ENCODE results near the gene TULP1.
A peak's percentile ranks its signal among the peaks of the same experiment; 100 is the strongest.

TULP1 gene

DNA sequence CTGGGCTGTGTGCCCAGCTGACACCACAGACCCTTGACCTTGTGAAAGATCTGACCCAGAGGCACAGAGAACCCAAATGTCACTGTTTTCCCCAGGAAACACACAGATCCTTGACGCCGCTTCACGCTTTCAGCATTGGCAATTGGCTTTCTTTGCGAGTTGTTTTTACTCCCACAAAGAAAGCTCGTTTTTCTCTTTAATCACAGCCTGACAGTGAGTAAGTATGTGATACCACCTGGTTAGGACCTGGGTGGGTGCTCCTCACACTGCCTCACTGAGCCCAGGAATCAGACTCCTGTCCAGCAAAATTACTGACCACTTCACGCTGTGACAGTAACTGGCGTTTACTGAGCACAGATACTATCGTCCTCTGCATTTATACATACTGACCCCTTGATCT lies 31.5 kb downstream of the TULP1 start:
- DNase-seq, result no peak

DNA sequence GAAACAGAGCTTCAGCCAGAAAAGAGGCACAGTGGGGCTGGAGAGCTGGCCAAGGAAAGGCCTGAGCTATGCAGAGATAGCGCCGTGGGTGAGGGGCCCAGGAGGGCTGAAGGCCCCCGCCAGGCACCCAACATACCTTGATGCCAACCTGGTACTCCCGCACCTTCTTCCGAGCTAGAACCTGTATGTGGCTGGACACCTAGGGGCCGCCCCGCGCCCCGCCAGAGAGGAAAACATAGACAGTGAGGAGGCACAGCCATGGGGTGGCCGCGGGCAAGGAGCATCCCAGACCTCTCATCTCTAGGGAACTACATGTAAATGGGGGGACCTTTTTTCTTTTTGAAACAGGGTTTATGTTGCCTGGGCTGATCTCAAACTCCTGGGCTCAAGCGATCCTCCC lies 32.5 kb downstream of the TULP1 start:
- no peak for DNase-seq

DNA sequence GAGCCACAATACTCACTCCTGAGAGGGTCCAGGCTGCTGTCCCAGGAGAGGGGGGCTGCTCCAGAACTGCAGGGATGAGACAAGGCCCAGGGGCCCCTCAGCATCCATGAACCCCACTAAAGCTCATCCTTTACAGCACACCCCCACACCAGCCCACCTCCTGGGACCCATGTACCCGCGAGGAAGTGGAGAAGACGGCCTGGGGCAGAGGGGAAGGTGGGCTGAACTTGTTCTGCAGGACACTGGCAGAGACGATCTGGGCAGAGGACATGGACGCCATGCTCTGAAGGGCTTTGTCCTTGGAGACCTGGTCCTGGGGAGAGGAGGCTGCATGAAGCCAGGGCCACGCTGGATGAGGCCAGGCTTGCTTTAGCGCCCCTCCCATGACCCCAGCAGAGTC lies 34.4 kb downstream of the TULP1 start:
- DNase-seq, result no peak

DNA sequence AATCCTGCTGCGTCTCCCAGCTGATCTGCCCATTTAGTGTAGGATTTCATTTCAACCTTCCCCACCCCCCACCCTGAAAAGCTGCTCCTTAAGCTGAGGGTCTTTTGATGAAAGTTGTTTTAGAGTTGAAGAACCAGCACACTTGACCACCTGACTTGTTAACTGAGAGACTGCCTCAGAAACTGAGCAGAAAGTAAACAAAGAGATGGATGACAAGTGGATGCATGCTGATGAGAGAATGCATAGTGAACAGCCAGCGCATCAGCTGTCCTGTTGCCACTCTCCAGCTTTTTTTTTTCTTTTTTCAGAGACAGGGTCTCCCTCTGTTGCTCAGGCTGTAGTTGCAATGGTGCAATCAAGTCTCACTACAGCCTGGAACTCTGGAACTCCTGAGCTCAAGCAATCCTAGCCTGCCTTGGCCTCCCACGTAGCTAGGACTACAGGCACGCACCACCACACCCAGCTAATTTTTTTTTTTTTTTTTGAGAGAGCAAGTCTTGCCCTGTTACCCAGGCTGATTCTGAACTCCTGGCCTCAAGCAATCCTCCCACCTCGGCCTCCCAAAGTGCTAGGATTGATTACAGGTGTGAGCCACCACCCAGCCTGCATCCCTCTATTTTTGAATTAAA lies 35.0 kb downstream of the TULP1 start:
- DNase-seq, result no peak

DNA sequence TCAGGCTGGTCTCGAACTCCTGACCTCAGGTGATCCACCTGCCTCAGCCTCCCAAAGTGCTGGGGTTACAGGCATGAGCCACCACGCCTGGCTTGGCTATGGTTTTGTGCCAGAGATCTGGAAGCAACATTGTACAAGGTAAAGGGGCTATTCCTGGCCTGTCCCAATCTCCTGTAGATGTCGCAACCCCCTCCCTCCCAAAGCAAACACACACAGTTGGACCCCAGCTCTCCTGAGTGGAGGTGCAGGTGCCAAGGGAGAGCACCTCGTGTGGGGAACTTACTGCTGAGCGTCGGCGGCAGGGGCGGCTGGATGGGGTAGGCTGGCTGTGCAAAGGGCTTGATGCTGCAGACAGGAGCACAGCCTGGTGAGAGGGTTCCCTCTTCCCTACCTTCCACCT lies 35.7 kb downstream of the TULP1 start:
- DNase-seq, result no peak

DNA sequence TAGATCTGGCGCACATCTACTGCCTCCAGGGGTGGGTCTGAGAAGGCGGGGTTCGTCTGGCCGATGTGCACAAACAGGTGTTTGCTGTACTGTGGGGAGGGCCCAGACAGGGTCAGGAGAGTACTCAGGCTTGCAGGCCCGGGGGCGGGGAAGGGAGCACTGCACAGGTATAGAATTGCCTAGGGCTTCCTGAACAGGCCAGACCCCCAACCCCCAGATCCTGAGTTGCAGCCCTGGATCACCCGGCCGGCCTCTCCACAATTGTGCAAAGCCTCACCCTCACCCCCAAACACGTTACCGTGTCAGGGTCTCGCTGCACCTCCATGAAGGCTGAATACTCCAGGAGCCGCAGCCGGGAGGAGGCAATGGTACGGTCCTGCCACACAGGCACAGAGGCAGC lies 36.7 kb downstream of the TULP1 start:
- DNase-seq, result no peak

DNA sequence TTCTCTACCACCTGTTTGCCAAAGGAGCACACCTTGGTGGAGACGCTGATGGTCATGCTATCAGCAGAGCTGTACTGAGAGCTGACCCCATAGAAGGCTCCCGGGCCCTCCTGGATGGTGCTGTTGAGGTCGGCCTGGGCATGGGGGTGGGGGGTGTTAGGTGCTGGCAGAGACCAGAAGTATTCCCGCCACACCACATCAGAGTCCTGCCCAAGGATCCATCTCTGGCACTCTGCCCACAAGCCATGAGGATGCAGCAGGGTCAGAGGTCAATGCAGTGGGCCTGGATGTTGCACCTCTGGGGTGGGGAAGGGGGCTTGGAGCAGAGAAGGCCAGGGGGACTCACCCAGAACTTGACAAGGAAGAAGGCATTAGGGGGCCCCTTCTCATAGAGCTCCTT lies 37.1 kb downstream of the TULP1 start:
- no peak for DNase-seq

DNA sequence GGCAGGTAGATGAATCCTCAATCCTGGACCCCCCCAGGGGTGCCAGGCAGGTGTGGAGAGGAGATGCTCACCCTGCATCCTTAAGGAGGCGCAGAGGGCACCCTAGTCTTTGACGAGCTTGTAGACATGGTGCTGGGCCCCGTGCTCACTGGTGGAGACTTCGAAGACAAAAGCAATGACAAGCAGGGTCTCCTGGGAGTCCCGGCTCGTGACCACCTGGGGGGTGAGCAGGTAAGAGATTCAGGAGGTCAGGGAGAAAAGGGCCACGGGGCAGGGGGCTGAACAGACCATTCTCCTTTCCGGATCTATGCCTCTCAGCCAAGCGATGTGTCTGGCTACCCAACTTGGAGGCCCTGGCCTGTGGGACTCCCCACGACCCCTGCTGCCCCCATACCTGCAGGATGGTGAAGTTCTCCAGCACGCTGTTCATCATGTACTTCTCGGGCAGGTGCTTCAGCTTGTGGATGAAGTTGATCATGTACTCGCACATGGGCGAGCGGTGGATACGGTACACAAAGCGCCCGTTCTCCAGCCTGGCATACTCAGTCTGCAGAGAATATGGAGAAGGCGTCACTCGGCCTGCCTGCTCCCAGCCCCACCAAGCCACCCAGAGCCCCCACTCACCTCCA lies 37.6 kb downstream of the TULP1 start:
- no peak for DNase-seq

DNA sequence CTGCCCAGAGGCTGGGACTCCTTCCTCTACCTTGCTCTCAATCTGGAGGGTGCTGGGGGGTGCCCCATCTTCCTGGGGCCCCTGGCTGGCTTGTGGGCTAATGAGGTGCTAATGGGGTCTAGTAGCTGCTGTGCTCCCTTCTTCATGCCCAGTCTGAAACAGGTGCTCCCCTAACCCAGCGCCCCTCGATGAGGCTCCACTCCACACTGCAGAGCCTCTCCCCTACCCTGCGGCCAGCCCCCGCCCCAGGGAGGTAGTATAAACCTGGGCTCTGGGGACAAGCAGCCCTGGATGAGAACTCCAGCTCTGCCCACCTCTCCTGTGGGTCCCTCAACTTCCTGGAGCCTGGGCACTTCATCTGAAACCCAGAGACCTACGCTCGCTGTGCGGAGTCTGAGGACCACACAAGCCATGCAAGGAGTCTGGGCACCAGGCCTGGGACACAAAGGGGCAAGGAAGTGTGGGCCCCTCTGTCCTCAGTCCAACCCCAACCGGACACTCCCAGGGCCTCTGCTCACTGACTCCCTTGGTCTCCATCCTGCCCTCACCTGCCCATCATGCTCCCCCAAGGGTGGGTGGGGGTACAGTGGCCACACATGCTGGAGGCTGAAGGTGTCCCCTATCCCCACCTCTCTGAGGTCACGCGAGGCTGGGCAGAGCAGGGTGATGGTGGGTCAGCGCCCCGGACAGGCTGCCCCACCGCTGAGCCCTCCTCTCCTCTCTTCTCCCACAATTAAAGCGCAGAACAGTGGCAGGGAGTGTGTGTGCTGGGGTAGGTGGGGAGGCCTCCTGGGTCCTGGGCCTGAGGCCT lies 38.4 kb downstream of the TULP1 start:
- DNase-seq, result no peak

DNA sequence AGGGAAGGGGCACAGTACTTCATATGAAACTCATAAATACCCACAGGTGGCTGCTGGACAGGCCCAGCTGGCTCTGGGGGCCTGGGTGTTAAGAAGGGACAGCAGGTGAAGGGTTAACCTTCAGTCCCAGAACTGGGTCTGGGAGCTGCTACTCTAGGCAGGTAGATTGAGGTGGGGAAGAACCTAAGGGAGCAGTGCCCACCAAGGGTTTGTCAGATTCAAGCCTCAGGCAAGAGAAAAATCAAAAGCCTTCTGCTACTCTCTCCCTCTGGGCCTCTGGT lies 38.9 kb downstream of the TULP1 start:
- no peak for DNase-seq

DNA sequence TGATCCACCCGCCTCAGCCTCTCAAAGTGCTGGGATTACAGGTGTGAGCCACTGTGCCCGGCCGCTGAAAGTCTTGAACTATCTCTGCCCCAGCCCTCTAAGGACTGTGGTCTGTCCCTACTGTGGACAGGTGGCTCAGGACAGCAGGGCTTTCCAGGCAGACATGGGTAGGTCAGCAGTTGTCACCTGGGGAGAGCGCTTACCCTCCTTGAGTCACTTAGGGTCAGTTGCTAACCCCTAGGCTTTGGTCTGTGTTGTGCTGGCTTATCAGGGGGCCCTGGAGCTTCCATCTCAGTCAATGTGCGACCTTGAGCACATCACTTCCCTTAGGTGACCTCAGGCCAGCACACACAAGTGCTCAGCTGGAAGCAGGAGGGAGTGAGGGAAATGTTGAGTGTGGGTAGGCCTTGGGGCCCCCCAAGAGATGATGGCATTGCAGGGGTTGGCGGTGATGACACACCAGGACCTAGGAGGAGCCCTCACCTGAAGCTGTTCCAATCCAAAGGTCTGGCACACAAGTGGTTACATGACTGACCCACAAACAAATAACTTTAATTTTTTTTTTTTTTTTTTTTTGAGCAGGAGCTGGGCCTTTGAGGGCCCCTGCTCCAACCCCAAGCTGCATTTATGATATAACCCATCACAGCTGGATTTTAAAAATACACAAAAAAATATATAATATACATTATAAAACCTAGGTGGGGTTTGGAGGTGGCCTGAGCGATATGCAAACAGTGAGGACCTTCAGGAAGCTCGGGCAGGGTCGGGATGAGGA lies 39.4 kb downstream of the TULP1 start:
- no peak for DNase-seq

DNA sequence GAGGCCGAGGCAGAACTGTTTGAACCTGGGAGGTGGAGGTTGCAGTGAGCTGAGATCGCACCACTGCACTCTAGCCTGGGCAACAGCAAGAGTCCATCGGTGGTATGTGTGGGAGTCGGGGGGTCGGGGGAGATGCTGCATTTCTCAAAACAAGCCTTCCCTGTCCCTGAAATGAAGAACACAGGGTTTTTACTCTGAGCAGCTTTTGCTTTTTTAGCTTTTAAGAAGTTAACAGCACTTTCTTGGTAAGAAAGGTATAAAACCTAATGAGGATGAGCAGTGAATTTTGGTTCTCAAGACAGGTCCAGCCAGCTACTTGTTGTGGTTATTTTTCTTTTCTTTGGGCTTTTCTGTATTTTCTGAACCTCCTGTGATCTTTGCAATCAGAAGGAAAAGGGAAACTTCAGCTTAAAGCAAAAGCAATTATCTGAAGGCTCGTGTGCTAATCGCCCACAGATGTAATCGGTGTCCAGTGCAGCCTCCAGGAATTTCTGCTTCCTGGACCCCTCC lies 40.8 kb downstream of the TULP1 start:
- no peak for DNase-seq

DNA sequence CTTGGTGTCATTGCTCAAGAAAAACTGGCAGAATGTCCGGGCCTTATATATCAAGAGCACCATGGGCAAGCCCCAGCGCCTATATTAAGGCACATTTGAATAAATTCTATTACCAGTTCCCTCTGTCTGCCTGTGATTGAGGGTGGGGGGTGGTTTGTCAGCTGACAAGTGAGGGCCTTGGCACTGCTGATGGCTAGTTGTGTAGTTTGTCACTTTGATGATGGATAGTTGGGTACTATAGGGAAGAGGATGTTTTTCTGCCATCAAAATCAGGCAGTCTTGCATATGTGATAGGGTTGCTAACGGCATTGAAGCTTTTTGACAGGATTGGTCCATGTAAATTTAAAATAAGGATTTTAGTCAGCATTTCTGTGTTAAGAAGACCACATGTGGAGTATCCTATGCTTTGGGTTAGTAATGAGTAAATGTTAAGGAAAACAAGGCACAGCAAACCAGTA lies 42.0 kb downstream of the TULP1 start:
- DNase-seq, result no peak

DNA sequence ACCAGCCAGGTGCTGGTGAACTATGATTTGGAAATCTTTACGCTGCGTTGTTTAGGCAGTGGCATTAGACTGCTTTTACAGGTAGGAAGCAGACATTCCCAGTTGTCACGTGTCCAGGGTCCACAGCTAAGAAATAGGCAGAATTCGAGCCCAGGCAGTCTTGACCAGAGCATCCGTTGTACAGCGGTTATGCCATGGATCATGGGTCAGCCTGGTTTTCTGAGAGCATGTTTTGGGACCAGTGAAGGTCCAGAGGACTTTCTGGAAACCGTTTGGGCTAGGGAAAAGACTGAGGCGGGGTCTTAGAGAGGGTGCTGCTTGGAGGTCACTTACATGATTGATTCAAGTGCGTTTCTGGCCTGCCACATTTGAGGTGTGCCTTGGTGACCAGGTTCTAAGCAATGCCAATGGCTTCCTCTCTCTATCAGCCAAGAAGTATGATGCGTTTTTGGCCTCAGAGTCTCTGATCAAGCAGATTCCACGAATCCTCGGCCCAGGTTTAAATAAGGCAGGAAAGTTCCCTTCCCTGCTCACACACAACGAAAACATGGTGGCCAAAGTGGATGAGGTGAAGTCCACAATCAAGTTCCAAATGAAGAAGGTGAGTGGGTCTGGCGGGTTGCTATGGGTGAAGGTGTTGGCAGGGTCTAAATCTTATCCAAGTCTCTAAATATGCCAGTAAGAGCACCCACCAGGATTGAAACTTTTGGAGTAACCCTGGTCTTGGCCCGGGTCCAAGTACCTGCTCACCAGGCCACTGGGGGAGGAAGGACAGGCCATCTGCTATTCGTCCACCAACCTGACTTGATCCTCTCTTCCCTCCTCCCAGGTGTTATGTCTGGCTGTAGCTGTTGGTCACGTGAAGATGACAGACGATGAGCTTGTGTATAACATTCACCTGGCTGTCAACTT lies 42.7 kb downstream of the TULP1 start:
- DNase-seq, result no peak

DNA sequence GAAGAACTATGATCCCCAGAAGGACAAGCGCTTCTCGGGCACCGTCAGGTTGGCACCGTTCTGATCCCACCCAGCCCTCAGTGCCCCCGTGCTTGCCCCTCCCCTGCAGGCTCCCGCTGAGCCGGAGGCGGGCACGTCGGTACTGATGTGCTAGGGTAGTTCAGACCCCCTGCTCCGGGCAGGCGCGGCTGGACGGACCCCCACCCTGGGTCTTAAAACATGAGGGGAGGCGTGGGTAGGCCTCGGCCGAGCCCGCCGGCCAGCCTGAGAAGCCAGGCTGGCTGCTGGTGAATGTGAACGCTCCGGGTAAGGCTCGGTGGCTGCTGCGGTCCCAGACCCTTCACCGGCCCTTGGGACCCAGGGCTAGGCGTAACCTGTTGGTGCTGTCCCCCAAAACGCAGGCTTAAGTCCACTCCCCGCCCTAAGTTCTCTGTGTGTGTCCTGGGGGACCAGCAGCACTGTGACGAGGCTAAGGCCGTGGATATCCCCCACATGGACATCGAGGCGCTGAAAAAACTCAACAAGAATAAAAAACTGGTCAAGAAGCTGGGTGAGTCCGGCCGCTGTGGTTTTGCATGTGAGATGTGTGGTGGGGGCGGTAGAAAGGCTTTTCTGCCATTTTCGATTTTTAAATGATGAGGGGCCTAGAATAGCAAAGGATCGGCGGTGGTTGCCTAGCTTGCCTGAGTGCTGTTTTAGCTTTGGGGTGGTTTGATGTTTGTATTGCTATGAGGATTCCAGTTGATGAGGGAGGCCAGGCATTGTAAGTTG lies 43.5 kb downstream of the TULP1 start:
- no peak for DNase-seq

DNA sequence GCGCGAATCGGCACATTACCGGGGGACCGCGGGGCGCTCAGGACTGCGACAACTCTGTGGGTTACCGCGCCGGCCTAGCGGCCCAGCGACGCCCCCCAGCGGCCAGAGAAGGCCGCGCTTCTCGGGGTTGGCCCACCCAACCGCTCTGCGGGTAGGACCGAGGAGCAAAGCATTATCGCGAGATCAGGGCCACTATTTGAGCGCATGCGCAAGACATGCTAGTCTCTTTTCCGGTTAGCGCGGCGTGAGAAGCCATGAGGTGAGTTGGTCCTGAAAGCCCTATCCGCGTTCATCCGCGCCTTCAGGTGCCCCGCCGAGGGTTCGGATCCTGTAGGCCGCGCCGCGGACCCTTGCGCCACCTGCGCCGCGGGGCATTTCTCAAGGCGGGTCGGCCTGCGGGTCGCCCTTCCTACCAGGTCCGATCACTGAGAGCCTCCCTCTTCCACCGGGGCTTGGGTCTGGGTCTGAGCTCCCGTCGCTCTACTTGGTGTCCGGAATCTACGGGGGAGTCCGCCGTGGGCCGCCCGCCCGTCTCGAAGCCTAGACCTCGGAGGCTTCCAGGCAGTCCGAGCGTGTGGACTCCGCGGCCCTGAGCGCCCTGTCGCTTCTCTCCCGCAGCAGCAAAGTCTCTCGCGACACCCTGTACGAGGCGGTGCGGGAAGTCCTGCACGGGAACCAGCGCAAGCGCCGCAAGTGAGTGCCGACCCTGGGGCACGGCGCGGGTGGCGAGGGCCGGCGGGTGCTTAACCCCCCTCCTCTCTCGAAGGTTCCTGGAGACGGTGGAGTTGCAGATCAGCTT lies 44.3 kb downstream of the TULP1 start, which contains the start of gene RPL10A:
RPL10A (plus strand) TSS at position 221 of the 799 bp plus-strand sequence; CDS start at position 255, 34 bp downstream.
- peak; percentile 96 for DNase-seq

DNA sequence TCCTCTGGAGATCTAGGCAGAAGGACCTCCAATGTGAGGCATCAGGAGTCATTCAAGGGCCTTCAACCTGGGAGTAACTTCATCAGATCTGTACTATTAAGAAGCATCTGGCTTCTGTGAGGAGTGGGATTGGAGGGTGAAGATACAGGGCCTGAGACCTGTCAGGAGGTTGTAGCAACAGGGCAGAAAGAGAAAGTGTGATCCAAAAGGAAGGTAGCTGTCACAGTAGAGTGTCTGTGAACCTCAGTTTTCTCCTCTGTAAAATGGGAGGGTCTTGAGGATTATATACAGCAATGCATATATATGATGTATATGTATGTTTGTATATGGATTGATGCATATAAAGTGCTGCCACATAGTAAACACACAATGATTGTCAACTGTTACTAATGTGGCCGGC lies 47.0 kb downstream of the TULP1 start:
- no peak for DNase-seq

DNA sequence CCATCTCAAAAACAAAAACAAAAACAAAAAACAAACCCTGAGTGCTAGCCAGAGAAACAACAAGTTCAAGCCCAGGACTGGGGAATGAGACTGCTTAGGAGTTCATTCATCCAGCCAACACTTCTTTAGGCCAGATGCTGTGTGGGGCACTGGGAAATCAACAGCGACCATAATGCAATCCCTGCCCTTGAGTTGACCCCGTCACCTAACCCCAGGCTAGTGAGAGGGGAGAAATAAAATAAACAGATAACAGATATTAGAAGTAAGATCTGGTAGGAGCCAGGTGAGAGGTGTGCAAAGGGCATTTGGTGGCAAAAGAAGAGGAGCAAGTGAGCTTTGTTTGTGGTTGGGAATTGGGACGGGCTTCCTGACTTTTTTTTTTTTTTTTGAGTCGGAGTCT lies 49.4 kb downstream of the TULP1 start:
- DNase-seq, result no peak

DNA sequence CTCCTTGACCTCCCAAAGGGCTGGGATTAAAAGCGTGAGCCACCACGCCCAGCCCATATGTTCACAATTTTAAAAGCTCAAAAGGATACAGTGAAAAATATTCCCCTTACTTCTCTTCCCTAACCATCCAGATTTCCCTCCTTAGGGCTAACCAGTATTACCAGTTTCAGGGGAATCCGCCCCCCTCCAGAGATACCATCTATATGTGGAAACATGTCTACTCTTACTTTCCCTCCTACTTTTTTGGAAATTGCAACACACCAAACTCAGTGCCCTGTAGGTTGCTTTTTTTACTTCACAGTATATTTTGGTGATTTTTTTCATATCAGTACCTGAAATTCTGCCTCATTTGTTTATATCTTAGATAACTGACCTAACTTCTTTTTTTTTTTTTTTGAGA lies 51.4 kb downstream of the TULP1 start:
- DNase-seq, result no peak

DNA sequence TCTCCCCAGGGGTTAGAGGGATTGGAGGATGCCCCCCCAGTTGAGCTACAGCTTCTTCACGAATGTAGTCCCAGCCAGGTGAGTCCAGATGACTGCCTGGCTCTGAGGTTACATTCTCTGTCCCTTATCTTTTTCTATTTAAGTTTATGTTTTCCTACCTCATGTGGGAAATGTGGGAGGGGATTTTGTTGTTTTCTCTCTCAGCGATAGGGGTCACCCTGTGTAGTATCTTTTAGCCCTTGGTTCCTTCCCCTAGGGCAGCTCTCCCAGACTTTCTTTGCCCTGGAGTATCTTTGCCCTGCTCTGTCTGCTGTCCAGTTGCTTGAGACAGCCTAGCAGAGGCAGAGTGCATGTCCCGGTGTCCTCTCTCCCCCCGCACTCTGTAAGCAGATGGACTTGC lies 54.8 kb downstream of the TULP1 start:
- DNase-seq, result no peak

Measured in NCI-H1436 (cell line).